GM19463 (cell line): ENCODE data around the gene HIP1.
"Not testable (repeated sequence)": the region's sequence is repeated elsewhere in the genome, so short reads cannot be mapped to it uniquely, and the experiment has no call there.

Experiments used
- ATAC-seq: cut with Tn5 transposase; IDR thresholded peaks from one replicate; pipeline ENCODE4 v1.9.1; 2021; ENCODE audit warnings: mild to moderate bottlenecking, moderate library complexity; ENCODE audit not compliant: unreplicated experiment

HIP1 gene

DNA sequence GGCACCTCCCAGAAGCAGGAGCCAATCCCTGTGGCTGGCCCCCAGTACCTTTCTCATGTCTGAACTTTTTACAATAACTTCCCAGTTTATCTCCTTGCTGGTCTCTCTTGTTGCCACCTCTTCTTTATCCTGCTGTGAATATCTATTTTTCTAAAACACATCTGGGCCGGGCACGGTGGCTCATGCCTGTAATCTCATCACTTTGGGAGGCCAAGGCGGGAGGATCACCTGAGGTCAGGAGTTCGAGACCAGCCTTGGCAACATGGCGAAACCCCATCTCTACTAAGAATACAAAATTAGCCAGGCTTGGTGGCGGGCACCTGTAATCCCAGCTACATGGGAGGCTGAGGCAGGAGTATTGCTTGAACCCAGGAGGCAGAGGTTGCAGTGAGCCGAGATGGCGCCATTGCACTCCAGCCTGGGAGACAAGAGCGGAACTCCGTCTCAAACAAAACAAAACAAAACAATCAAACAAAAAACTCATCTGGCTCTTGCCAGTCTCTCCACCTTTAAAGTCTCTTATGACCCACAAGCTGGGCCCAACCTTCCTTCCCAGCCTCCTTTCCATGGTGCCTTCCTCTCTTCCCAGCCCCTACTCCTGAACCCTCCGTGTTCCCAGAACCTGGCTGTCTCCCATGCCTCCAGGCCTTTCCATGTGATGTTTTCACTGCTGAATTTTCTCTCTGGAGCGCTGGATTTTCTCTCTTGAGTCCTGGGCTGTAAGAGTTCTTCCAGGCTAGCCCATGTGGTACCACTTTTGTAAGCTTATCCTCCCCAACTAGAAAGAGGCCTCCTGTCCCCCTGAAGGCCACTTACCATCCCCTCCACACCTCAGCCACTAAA, 51.3 kb downstream of the HIP1 start:
- no peak for ATAC-seq

DNA sequence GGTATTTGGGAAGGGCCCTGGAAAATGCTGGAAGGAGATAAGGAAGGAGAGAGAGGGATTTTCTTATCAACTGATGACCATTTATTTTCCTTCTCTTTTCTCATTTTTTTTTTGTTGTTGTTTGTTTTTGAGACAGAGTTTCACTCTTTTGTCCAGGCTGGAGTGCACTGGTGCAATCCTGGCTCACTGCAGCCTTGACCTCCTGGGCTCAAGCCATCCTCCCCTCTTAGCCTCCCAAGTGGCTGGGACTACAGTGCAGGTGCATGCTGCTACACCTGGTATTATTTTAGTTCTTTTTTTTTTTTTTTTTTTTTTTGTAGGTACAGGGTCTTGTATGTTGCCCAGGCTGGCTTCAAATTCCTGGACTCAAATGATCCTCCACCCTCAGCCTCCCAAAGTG, 52.2 kb downstream of the HIP1 start:
- no peak for ATAC-seq

DNA sequence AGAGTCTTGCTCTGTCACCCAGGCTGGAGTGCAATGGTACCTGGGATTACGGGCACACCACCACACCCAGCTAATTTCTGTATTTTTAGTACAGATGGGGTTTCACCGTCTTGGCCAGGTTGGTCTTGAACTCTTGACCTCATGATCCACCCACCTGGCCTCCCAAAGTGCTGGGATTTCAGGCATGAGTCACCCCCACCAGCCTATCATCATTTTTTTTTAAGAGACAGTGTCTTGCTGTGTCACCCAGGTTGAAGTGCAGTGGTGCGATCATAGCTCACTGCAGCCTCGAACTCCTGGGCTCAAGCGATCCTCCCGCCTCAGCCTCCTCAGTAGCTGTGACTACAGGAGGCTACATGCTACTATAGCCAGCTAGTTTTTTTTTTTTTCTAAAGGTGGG, 56.7 kb downstream of the HIP1 start:
- not testable (repeated sequence) for ATAC-seq

DNA sequence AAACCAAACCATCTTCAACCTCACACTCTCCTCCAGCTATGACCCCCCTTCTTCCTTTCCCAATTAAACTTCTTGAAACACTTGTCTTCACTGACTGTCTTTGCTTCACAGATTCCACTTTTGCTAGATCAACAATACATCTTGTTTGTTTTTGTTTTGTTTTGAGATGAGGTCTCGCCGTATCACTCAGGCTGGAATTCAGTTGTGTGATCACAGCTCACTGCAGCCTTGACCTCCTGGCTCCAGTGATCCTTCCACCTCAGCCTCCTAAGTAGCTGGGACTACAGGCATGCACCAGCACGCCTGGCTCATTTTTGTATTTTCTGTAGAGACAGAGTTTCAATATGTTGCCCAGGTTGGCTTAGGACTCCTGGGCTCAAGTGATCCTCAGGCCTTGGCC, 59.7 kb downstream of the HIP1 start:
- no peak for ATAC-seq

DNA sequence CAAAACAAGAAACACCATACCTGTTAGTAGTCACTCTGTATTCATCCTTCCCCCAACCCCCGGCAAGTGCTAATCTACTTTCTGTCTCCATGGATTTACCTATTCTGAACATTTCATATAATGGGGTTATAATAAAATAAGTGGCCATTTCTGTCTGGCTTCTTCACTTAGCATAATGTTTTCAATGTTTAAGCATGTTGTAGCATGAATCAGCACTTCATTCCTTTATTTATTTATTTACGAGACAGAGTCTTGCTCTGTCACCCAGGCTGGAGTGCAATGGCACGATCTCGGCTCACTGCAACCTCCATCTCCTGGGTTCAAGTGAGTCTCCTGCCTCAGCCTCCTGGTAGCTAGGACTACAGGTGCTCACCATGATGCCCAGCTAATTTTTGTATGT, 69.2 kb downstream of the HIP1 start:
- no peak for ATAC-seq

DNA sequence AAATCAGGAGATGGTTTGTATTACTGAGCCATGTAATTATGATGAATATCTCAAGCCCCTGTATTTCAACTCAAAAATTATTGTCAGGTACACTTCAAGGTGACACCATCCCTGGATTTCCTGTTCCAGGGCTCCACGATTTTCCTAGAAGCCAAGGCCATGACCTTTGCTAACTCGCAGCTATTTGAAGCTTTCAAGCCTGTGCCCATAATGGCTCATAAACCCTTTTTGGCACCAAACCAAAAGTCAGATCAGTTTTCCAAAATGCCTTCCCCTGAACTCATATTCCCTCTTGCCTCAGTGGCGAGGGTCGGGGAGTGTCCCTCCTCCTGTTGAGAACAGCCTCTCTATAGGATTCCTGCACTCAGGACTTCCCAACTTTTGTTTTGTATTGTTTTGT, 70.8 kb downstream of the HIP1 start:
- no peak for ATAC-seq

DNA sequence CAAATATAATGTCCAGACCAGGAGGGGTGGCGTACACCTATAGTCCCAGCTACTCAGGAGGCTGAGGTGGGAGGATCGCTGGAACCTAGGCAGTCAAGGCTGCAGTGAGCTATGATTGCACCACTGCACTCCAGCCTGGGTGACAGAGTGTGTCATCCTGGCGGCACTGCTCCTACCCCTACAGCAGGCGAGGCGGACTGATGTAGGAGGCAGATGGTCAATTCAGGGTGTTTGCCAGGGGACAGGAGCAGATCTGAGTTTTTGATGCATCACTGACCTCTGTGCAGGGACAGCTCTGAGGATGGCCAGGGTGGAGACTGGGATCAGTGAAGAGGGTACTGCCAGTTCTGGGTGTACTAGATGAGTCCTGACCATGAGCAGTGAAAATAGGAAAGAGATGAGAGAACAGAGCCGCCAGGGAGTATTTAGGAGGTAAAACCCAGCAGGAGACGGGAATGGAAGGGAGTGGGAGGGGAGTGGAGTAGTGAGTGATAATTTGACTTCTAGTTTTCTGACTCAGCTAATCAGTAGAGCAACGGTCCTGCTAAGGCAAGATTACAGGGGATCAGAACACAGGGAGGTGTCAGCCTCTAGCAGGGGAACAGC, 75.3 kb downstream of the HIP1 start:
- peak; percentile 47 for ATAC-seq

DNA sequence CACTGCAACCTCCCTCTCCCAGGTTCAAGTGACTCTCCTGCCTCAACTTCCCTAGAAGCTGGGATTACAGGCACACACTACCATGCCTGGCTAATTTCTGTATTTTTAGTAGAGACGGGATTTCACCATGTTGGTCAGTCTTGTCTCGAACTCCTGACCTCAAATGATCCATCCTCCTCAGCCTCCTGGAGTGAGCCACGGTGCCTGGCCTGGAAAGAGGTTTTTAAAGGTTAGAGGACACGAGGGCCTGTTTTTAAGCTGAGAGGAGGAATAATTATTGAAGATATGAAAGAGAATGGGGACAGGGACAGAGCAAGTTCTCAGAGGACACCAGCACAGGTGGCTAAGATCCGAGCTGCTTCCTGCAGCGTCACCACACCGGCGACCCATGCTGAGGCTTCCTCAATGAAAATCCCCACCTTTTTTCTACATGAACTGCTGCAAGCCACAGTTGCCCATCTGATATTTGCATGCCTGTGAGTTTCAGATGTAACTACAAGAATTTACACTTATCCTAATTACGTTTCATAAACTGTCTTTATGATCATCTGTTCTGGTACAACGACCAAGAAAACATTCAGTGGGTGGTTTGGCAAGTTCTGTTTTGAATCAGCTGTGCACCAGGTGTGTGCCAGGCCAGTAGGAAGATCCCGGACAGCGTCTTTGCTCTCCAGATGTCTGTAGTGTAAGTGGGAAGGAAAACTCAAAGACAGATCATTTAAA, 76.0 kb downstream of the HIP1 start:
- peak; percentile 87 for ATAC-seq

DNA sequence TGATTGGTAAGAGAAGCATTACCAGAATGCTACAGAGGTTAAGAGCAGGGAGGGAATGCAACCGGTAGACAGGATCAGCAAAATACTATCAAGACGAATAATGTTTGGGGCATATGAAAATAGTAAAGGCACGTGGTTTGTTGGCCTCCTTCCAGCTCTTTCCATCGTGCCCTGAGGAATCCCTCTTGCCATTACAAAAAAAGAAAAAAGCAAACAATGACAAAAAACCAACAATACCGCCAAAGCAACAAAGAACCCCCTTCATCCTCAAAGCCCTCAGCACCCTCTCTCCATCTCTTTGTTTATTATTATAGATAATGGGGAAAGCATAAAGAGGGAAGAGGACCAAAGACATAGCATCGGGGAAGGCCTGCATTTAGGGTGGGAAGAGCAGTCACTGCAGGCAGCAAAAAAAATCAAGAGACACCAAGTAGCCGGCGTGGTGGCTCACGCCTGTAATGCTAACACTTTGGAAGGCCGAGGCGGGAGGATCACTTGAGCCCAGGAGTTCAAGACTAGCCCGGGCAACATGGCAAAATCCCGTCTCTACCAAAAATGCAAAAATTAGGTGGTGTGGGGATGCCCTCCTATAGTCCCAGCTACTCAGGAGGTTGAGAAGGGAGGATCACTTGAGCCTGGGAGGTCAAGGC, 78.0 kb downstream of the HIP1 start:
- ATAC-seq = no peak

DNA sequence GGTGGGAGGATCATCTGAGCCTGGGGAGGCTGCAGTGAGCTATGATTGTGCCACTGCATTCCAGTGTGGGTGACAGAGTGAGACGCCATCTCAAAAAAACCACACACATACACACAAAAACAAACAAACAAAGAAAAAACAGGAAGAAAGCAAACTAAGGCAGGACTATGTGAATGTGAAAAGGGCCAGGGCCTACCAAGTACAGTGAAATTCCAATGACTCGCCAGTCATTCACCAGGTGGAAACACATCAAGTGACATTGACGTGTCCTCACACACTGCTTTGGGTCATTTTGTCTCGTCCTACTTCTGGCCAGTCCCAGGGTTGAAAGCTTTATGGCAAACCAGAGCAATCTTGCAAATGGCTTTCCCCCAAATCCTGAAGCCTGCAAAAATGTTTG, 79.9 kb downstream of the HIP1 start:
- no peak for ATAC-seq

DNA sequence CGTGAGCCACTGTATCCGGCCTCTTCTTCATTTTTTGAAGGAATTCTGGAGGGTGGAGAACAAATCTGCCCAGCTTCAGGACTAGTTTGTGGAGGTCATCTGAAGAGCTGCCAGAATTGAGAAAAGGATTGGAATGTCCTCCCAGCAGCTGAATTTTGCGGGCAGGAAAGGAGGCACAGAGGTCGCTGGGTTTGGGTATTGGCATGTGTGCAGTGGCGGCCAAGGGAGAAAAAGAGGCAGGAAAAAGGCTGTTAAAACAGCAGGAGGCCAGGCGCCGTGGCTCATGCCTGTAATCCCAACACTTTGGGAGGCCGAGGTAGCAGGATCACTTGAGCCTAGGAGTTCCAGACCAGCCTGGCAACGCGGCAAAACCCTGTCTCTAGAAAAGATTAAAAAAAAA, 80.4 kb downstream of the HIP1 start:
- ATAC-seq = no peak

DNA sequence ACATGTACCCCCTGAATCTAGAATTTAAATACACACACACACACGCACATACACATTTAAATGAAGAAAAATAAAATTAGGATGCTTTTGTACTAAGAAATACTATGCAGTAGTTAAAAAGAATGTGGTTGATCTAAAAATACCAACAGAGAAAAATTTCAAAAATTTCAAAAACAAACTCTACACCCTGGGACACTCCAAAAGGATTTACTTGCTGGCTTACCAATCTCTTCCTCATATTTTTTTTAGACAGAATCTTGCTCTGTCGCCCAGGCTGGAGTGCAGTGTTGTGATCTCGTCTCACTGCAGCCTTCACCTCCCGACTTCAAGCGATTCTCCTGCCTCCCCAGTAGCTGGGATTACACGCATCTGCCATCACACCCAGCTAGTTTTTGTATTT, 80.9 kb downstream of the HIP1 start:
- ATAC-seq = no peak

DNA sequence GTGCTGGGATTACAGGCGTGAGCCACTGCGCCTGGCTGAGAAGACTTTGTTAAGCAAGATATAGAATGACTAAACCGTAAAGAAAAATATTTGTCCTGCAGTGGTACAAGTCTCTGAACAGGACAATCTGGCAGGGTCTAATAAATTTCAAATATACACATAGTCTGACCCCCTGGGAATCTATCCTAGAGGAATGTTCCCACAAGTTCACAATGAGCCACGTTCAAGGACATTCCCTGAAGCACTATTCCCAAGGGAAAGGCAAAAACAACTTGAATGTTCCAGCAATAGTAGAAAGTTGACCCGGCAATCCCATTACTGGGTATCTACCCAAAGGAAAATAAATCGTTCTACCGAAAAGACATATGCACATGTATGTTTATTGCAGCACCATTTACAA, 82.0 kb downstream of the HIP1 start:
- ATAC-seq = no peak

DNA sequence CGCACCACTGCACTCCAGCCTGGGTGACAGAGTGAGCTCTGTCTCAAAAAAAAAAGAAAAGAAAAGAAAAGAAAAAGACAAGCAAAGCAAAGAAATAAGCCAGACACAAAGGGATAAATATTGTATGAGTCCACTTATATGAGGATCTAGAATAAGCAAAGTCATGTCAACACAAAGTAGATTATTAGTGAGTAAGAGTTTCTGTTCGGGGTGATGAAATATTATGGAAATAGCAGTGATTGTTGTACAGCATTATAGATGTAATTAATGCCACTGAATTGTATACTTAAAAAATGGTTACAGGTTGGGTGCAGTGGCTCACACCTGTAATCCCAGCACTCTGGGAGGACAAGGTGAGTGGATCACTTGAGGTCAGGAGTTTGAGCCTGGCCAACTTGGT, 83.2 kb downstream of the HIP1 start:
- no peak for ATAC-seq

DNA sequence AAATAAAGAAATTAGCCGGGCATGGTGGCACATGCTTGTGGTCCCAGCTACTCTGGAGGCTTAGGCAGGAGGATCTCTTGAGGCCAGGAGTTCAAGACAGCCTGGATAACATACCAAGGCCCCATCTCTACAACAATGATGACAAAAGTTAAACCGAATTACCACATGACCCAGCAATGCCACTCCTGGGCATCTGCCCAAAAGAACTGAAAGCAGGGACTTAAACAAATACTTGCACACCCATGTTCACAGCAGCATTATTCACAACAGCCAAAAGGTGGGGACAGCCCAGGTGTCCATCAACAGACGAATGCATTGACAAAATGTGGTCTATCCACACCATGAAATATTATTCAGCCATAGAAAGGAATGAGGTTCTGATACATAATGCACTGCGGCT, 83.9 kb downstream of the HIP1 start:
- ATAC-seq = no peak

DNA sequence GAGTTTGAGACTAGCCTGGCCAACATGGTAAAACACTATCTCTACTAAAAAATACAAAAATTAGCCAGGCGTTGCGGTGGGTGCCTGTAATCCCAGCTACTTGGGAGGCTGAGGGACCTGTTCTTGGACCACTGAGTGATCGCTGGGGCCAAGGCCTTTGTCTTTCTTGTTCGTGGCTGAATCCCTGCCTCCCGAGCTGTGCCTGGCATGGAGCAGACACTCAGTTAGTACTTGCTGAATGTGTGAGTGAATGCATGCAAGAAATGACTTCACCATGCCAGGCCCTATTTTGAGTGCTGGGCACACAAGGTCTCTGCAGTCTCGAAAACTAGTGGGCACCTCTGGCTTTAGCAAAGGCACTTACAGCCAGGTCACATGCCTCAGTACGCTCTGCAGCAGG, 85.1 kb downstream of the HIP1 start:
- no peak for ATAC-seq

DNA sequence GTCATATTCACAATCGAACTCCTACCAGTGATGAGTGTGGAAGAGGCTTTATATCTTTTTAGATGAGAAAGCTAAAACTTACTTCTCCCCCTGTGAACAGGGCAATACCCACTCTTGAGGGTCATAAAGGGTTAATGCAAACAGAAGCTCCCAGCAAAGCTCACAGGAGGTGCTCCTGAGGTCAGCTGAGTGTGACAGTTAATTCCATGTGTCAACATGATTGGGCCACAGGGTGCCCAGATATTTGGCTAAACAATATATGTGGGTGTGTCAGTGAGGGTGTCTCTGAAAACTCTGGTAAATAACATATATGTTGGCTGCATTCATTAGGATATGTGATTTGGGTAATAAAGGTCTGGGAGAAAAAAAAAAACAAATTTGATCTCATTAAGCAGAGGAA, 86.0 kb downstream of the HIP1 start:
- no peak for ATAC-seq

DNA sequence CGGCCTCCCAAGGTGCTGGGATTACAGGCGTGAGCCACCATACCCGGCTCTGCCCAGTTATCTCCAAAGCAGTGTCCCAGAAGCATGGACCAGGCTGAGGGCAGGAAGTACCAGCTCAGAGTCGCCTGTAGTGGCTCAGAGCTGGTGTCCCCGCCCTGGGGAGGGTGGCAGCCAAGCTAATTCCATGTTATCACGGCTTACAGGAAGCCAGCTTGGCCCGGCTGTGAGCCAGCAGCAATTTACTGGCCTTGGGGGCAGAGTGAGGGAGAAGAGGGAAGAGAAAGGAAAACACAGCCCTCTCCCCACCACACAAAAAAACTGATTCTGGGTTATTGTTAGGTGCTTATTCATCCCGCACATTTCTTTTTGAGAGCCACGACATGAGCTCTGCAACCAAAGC, 88.1 kb downstream of the HIP1 start:
- no peak for ATAC-seq

DNA sequence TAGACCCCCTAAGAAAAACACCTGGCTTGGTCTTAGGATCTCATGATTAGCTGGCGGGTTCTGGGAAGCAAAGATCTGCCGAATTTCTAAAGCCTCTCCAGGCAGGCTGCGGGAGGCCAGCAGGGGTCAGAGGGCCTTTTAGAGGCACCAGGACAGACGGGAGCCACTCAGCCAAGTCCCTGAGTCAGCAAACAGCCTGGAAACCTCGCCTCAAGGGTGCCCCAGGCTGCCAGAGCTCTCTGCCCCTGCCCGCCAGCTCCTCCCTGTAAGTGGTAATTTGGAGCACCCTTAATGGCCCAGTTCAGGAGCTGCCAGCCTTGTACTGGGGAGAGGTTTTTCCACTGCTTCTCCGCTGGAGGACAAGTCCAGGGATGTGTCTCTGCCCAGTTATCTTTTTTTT, 88.7 kb downstream of the HIP1 start:
- no peak for ATAC-seq

DNA sequence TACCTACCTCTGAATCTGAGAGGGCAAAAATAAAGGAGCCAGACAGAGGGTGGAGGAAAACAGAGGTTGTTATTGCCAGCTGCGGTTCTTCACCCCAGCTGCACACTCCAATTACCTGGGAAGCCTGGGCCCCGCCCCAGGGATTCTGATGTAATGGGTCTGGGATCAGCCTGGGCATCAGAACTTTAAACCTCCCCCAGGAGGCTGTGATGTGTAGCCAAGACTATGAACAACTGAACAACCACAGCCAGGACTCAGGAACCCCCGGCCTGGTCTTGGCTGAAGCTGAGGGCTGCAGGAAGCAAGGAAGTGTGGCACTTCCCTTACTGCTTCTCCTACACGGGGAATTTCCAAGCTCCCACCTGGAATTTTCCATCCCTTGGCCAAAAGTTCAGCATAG, 89.3 kb downstream of the HIP1 start:
- ATAC-seq = no peak

DNA sequence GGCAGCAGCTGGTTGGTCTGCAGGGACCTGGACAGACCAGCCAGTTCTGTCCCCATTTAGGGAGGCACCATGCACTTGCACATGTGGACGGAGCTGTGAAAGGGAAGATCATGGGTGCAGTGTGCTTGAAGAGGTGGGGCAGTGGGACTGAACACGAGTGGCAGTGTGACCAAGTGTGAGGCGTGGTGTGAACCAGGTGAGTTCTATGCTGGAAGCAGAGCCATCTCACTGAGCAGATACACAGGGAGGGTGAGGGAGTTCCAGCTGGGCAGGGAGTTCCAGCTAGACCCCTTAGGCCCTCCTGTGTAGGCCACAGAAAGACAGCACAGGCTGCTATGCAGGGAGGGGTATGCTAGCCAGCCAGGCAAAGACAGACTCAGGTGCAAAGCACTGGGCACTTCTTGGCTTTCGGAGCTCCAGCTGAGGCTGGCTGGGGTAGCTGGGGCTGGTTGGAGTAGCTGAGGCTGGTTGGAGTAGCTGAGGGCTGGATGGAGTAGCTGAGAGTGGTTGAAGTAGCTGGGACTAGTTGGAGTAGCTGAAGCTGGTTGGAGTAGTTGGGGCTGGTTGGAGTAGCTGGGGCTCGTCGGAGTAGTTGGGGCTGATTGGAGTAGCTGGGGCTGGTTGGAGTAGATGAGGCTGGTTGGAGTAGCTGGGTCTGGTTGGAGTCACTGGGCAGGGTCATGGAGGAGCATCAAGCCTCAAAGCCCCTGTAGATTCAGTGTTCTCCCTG, 90.9 kb downstream of the HIP1 start:
- no peak for ATAC-seq
